KOPT-K1 (cell line): ENCODE measurements around the gene FER1L5.
"Not testable (repeated sequence)": the region's sequence is repeated elsewhere in the genome, so short reads cannot be mapped to it uniquely, and the experiment has no call there.

Source experiments
- H3K27ac ChIP-seq: fragments of 200-600 bp; sonication (generic); 2 replicates; pipeline ENCODE4 v1.5.1; 2016; ENCODE audit warnings: antibody characterized with exemption, mild to moderate bottlenecking, low read depth, low read length; ENCODE audit not compliant: poor library complexity, severe bottlenecking
- H3K36me3 ChIP-seq: fragments of 200-600 bp; sonication (generic); 2 replicates; pipeline ENCODE4 v1.5.1; 2017; ENCODE audit warnings: antibody characterized with exemption, mild to moderate bottlenecking, low read length, moderate library complexity; ENCODE audit not compliant: insufficient read depth
- H3K9me3 ChIP-seq: fragments of 200-600 bp; sonication (generic); 2 replicates; pipeline ENCODE4 v1.5.1; 2017; ENCODE audit warnings: antibody characterized with exemption, low read length, mild to moderate bottlenecking; ENCODE audit not compliant: insufficient read depth, poor library complexity, severe bottlenecking

FER1L5 gene

GRCh38 chr2:96655526-96655925 lies 13.0 kb downstream of the FER1L5 start:
- H3K9me3 ChIP-seq, result no peaks in the 10 kb centered on the region
- H3K27ac ChIP-seq, result no peak overlapping the region
- H3K36me3 ChIP-seq, result no peaks in the 10 kb centered on the region

GRCh38 chr2:96656540-96656939 lies 14.0 kb downstream of the FER1L5 start:
- Histone ChIP-seq H3K27ac (no peak overlapping the region), H3K36me3 (no peaks in the 10 kb centered on the region), H3K9me3 (no peaks in the 10 kb centered on the region)

GRCh38 chr2:96661324-96661723 lies 18.8 kb downstream of the FER1L5 start:
- Histone ChIP-seq H3K27ac (no peak overlapping the region), H3K9me3 (no peaks in the 10 kb centered on the region), H3K36me3 (no peaks in the 10 kb centered on the region)

- Histone ChIP-seq H3K27ac (no peak overlapping the region), H3K36me3 (no peaks in the 10 kb centered on the region)
Measured at GRCh38 chr2:96662360-96662759, 19.8 kb downstream of the FER1L5 start.

GRCh38 chr2:96663177-96663576 lies 20.6 kb downstream of the FER1L5 start:
- Histone ChIP-seq H3K9me3 (no peaks in the 10 kb centered on the region), H3K27ac (no peak overlapping the region), H3K36me3 (no peaks in the 10 kb centered on the region)

More at GRCh38 chr2:96662360-96662759, 19.8 kb downstream of the FER1L5 start:
- H3K9me3 ChIP-seq, result no peaks in the 10 kb centered on the region

- H3K9me3 ChIP-seq, result no peaks in the 10 kb centered on the region
- H3K27ac ChIP-seq, result no peak overlapping the region
- no peaks in the 10 kb centered on the region for H3K36me3 ChIP-seq
Measured at GRCh38 chr2:96663829-96664228, 21.3 kb downstream of the FER1L5 start.

- Histone ChIP-seq H3K9me3 (no peaks in the 10 kb centered on the region), H3K27ac (no peak overlapping the region), H3K36me3 (no peaks in the 10 kb centered on the region)
Measured at GRCh38 chr2:96664366-96664925, 21.9 kb downstream of the FER1L5 start.

GRCh38 chr2:96665083-96665569 lies 22.6 kb downstream of the FER1L5 start:
- Histone ChIP-seq H3K27ac (no peak overlapping the region), H3K9me3 (no peaks in the 10 kb centered on the region), H3K36me3 (no peaks in the 10 kb centered on the region)

- H3K36me3 ChIP-seq, H3K9me3 ChIP-seq, H3K27ac ChIP-seq: not testable (repeated sequence)
Measured at GRCh38 chr2:96665717-96666116, 23.2 kb downstream of the FER1L5 start.

GRCh38 chr2:96668771-96669170 lies 26.2 kb downstream of the FER1L5 start:
- Histone ChIP-seq H3K9me3 (no peaks in the 10 kb centered on the region), H3K36me3 (no peaks in the 10 kb centered on the region), H3K27ac (no peak overlapping the region)

- Histone ChIP-seq H3K36me3 (no peaks in the 10 kb centered on the region), H3K9me3 (no peaks in the 10 kb centered on the region), H3K27ac (no peak overlapping the region)
Measured at GRCh38 chr2:96669539-96670215, 27.1 kb downstream of the FER1L5 start.

- no peaks in the 10 kb centered on the region for H3K36me3 ChIP-seq
Measured at GRCh38 chr2:96679848-96680247, 37.3 kb downstream of the FER1L5 start.

GRCh38 chr2:96680561-96681141 lies 38.1 kb downstream of the FER1L5 start:
- H3K9me3 ChIP-seq, result no peaks in the 10 kb centered on the region

More at GRCh38 chr2:96679848-96680247, 37.3 kb downstream of the FER1L5 start:
- Histone ChIP-seq H3K27ac (no peak overlapping the region), H3K9me3 (no peaks in the 10 kb centered on the region)

GRCh38 chr2:96681540-96681939 lies 39.0 kb downstream of the FER1L5 start:
- H3K9me3 ChIP-seq, result no peaks in the 10 kb centered on the region
- no peak overlapping the region for H3K27ac ChIP-seq
- H3K36me3 ChIP-seq, result no peaks in the 10 kb centered on the region

More at GRCh38 chr2:96680561-96681141, 38.1 kb downstream of the FER1L5 start:
- Histone ChIP-seq H3K36me3 (no peaks in the 10 kb centered on the region), H3K27ac (no peak overlapping the region)

- no peaks in the 10 kb centered on the region for H3K9me3 ChIP-seq
- H3K36me3 ChIP-seq, result no peaks in the 10 kb centered on the region
- no peak overlapping the region for H3K27ac ChIP-seq
Measured at GRCh38 chr2:96683307-96683706, 40.7 kb downstream of the FER1L5 start.
